B cell (primary cell): Measurements from ENCODE around the gene CDK10. TPM values are rescaled to one million over a fixed set of nuclear protein-coding genes. Genes with fewer than 3 reads are reported as not detected.

Experiments used
- ATAC-seq: fragments of 200-7000 bp; cut with Tn5 transposase; one replicate; pipeline ENCODE4 v1.10.0; 2021; ENCODE audit warnings: low read depth, mild to moderate bottlenecking, moderate number of reproducible peaks, moderate library complexity
- CTCF ChIA-PET: fragments of 350-600 bp; sonication (Branson Sonifier 250); formaldehyde crosslinking; loops from one replicate; lab custom pipeline; 2021; ENCODE audit warnings: antibody characterized with exemption, inconsistent platforms; lab: Charles Lee
- POLR2A ChIA-PET: fragments of 350-600 bp; sonication (Branson Sonifier 250); formaldehyde crosslinking; loops from one replicate; lab custom pipeline; 2021; ENCODE audit warnings: antibody characterized with exemption; lab: Charles Lee
- DNase-seq: peaks from one replicate; pipeline ENCODE4 v3.0.0; 2013
- H2AFZ ChIP-seq: 2 replicates; pipeline ENCODE4 v1.6.1; 2012; ENCODE audit warnings: mild to moderate bottlenecking, low read depth, low read length; ENCODE audit not compliant: insufficient read depth, poor library complexity, severe bottlenecking
- H3K27ac ChIP-seq, 2 donors: 1 replicate in 1 of 2; 2 replicates in 1 of 2; pipeline ENCODE4 v1.5.1; 2012 to 2013; ENCODE audit warnings: low read length in 2 of 2, mild to moderate bottlenecking in 2 of 2, moderate library complexity in 1 of 2
- H3K27me3 ChIP-seq, 4 experiments: fragments of 200-600 bp in 1 of 4; sonication (generic) in 1 of 4; replicated peaks in 1 of 4; 1 replicate in 2 of 4; 2 replicates in 2 of 4; pipeline versions ENCODE4 v1.6.1 to v1.7.0; 2013 to 2016; ENCODE audit warnings: low read length in 3 of 4, mild to moderate bottlenecking in 2 of 4, mixed read lengths in 1 of 4, moderate library complexity in 1 of 4; ENCODE audit not compliant: insufficient read depth in 4 of 4, control insufficient read depth in 3 of 4; ENCODE audit errors: control extremely low read depth in 1 of 4
- H3K36me3 ChIP-seq, 2 experiments: replicated peaks in 1 of 2; 1 replicate in 1 of 2; 2 replicates in 1 of 2; pipeline versions ENCODE4 v1.6.1 to v1.7.1; 2013; ENCODE audit warnings: low read length in 1 of 2; ENCODE audit not compliant: insufficient read depth in 2 of 2, control insufficient read depth in 1 of 2; ENCODE audit errors: control extremely low read depth in 1 of 2, extremely low read depth in 1 of 2
- H3K4me1 ChIP-seq, 2 donors: fragments of 200-600 bp in 1 of 2; sonication (generic) in 1 of 2; 1 replicate in 1 of 2; 2 replicates in 1 of 2; pipeline versions ENCODE4 v1.5.1 to v1.6.1; 2013 to 2017; ENCODE audit warnings: low read length in 2 of 2; ENCODE audit not compliant: control insufficient read depth in 2 of 2, insufficient read depth in 2 of 2
- H3K4me2 ChIP-seq: replicated peaks from 2 replicates; pipeline ENCODE3; 2012; ENCODE audit warnings: mild to moderate bottlenecking, low read depth, low read length; ENCODE audit not compliant: poor library complexity, severe bottlenecking
- H3K4me3 ChIP-seq, 5 experiments: fragments of 200-600 bp in 1 of 5; sonication (generic) in 1 of 5; 1 replicate in 3 of 5; 2 replicates in 2 of 5; pipeline versions ENCODE4 v1.5.1 to v1.7.0; 2011 to 2016; ENCODE audit warnings: low read length in 4 of 5, mild to moderate bottlenecking in 4 of 5, low read depth in 2 of 5, control low read depth in 1 of 5, moderate library complexity in 1 of 5; ENCODE audit not compliant: insufficient read depth in 1 of 5; ENCODE audit errors: control extremely low read depth in 1 of 5, extremely low read depth in 1 of 5
- H3K79me2 ChIP-seq: fragments of 200-600 bp; sonication (generic); one replicate; pipeline ENCODE4 v1.6.0; 2016; ENCODE audit warnings: low read length; ENCODE audit not compliant: control insufficient read depth, insufficient read depth
- H3K9ac ChIP-seq: fragments of 200-600 bp; sonication (generic); 2 replicates; pipeline ENCODE4 v1.6.1; 2017; ENCODE audit warnings: mild to moderate bottlenecking, low read length, moderate library complexity
- H3K9me3 ChIP-seq, 3 donors: one replicate each; pipeline versions ENCODE4 v1.6.1 to v1.7.1; 2013; ENCODE audit warnings: low read length in 2 of 3; ENCODE audit not compliant: control insufficient read depth in 2 of 3, insufficient read depth in 1 of 3; ENCODE audit errors: control extremely low read depth in 1 of 3
- H4K20me1 ChIP-seq: 2 replicates; pipeline ENCODE4 v1.6.0; 2012; ENCODE audit warnings: mild to moderate bottlenecking, low read length; ENCODE audit not compliant: insufficient read depth, control insufficient read depth, poor library complexity, severe bottlenecking
- H3K27ac Mint-ChIP-seq: one replicate; pipeline ENCODE4 v1.8.0; 2021; ENCODE audit warnings: mixed read lengths
- H3K27me3 Mint-ChIP-seq: one replicate; pipeline ENCODE4 v1.8.0; 2021; ENCODE audit warnings: mixed read lengths
- H3K4me1 Mint-ChIP-seq: one replicate; pipeline ENCODE4 v1.8.0; 2021; ENCODE audit warnings: mixed read lengths
- H3K4me3 Mint-ChIP-seq: one replicate; pipeline ENCODE4 v1.8.0; 2021; ENCODE audit warnings: mixed read lengths
- H3K9me3 Mint-ChIP-seq: one replicate; pipeline ENCODE4 v1.8.0; 2022; ENCODE audit warnings: mixed read lengths; ENCODE audit not compliant: insufficient read depth
- CTCF ChIP-seq: fragments of 200-600 bp; IDR thresholded peaks from one replicate; pipeline ENCODE4 v1.8.0; 2022; ENCODE audit warnings: antibody characterized with exemption, mild to moderate bottlenecking
- EZH2 ChIP-seq: IDR thresholded peaks from 2 replicates; pipeline ENCODE4 v1.6.1; 2012; ENCODE audit warnings: borderline replicate concordance, low read depth, mild to moderate bottlenecking, moderate library complexity, low read length; ENCODE audit not compliant: insufficient read depth, poor library complexity, severe bottlenecking
- WGBS: methylation state at CpG from one replicate; pipeline ENCODE4 v1.1.5; 2013; ENCODE audit warnings: missing lambda C conversion rate; ENCODE audit not compliant: insufficient coverage; 5-methylcytosine and 5-hydroxymethylcytosine counted together
- intact Hi-C: fragments of 100-400 bp; cut with micrococcal nuclease; formaldehyde crosslinking; loops from one replicate; pipeline ENCODE4 v1.10.0; 2022
- polyA plus RNA-seq: library from polyadenylated mRNA; depleted of rRNA; stranded (reverse); fragments of >200 nt; gene quantifications from 2 replicates; pipeline ENCODE4 v1.2.3, GENCODE V29; 2012
- total RNA-seq, 2 donors: library from RNA; stranded (reverse); fragments of 120-200 nt in 1 of 2; gene quantifications; 1 replicate in 1 of 2; 2 replicates in 1 of 2; pipeline versions ENCODE4 v1.2.3 to v1.2.4, GENCODE V29; 2013 to 2022

CDK10 gene
- total and polyA plus RNA-seq, 2 donors (not counting 1 experiment from before 2014, with no cell fraction given), result 114 to 145 TPM

DNA sequence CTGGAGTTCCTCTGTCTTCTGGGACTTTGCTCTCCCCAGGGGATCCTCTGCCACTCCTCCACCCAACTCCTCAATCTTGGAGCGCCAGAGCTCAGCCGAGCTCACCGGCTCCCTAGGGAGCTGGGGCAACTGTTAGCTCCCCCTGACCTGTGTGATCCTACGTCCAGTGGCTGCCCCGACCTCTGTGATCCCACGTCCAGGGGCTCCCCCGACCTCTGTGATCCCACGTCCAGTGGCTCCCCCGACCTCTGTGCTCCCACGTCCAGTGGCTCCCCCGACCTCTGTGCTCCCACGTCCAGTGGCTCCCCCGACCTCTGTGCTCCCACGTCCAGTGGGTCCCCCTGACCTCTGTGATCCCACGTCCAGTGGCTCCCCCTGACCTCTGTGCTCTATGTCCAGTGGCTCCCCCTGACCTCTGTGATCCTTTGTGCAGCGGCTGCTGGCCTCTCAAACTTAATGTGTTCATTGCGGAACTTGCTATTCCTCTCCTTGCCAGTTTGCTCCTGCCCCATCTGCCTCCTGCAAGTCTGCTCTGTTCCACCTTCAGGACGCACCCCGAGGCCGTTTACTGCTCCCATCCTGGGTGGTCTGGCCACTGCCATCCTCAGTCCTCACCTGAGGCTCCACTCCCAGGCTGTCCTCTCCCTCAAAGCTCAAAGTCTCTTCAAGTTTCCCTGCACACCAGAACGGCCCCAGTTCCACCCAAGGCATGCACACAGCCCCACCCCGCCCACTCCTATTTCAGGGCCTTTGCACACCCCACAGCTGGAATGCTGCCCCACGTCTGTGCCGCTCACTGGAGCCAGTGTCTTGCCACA, 31.4 kb downstream of the CDK10 start:
- Histone ChIP-seq H3K79me2 (peaks cover 26% of the 10 kb centered on the region), H3K27ac (no peak overlapping the region), H3K27me3 (no peaks in the 10 kb centered on the region), H3K4me2 (no peak overlapping the region), H2AFZ (no peak overlapping the region), H3K4me3 (no peak overlapping the region), H3K4me1 (peaks cover 10 to 16% of the 10 kb centered on the region in 2 donors), H4K20me1 (peaks cover 22% of the 10 kb centered on the region), H3K9me3 (peaks cover 0 to 3% (median 0%) of the 10 kb centered on the region in 3 donors), H3K9ac (no peak overlapping the region), H3K36me3 (peaks cover 0 to 3% of the 10 kb centered on the region in 2 experiments)
- H3K27me3 Mint-ChIP-seq, result no peaks in the 10 kb centered on the region
- no peak overlapping the region for H3K27ac Mint-ChIP-seq
- ATAC-seq (no peak), DNase-seq (no peak)
- H3K4me3 Mint-ChIP-seq, result no peak overlapping the region
- 92% methylated on average over 24 of the region's 24 CpGs for WGBS
- no peak for TF ChIP-seq EZH2
- no peak for TF ChIP-seq CTCF
- intact Hi-C loops, result no loop called here
- ChIA-PET POLR2A (interaction anchor here (0.7 kb wide), 1 partner anchor 1144 kb away, joined by 3 read pairs; no protein-coding TSS in a partner anchor), CTCF (interaction anchor here (0.9 kb wide), 1 partner anchor 12 kb away, joined by 4 read pairs; no protein-coding TSS in a partner anchor)
- no peaks in the 10 kb centered on the region for H3K9me3 Mint-ChIP-seq
- peaks cover 15% of the 10 kb centered on the region for H3K4me1 Mint-ChIP-seq

DNA sequence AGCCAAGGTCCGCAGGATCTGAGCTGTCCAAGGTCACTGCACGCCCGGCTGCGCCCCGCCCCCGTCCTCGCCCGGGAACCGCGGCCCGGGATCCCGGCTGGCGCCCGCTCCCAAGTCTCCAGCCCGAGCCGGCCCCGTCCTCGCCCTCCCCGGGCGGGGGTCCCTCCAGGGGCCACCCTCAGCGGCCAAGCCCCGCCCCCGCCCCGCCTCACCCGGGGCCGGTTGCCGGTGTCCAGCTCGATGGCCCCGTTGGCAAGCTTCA, 34.0 kb downstream of the CDK10 start:
- no peak for DNase-seq

More for the DNA sequence above, 34.0 kb downstream of the CDK10 start:
- peaks cover 27 to 34% of the 10 kb centered on the region in 2 donors for H3K4me1 ChIP-seq
- H3K4me3 ChIP-seq, result peak overlapping the region; percentile 53 to 97 (median 65)
- POLR2A ChIA-PET, result interaction anchor here (0.6 to 0.9 kb wide), 2 partner anchors 14 to 153 kb away, joined by 3 to 4 read pairs; partner anchors contain the start of gene TCF25
- peaks cover 26% of the 10 kb centered on the region for H3K4me1 Mint-ChIP-seq
- H3K4me3 Mint-ChIP-seq, result peak overlapping the region; percentile 81
- intact Hi-C loops, result loop anchor here (5.0 kb wide), 1 partner anchor 33 kb away; the partner anchor contains the start of gene CDK10
- ATAC-seq, result peak; percentile 5
- peaks cover 48% of the 10 kb centered on the region for H4K20me1 ChIP-seq
- peak overlapping the region; percentile 76 for H2AFZ ChIP-seq
- H3K27ac Mint-ChIP-seq, result peak overlapping the region; percentile 83
- H3K27ac ChIP-seq, result peak overlapping the region in 1 of 2 donors; percentile 92
- H3K36me3 ChIP-seq, result peaks cover 0 to 26% of the 10 kb centered on the region in 2 experiments
- H3K9me3 Mint-ChIP-seq, result no peaks in the 10 kb centered on the region
- H3K27me3 Mint-ChIP-seq, result no peaks in the 10 kb centered on the region
- H3K9ac ChIP-seq, result peak overlapping the region; percentile 86
- CTCF ChIA-PET, result interaction anchor here (1.2 to 1.5 kb wide), 3 partner anchors 15 to 140 kb away, joined by 4 to 7 read pairs (median 4); no protein-coding TSS in a partner anchor
- TF ChIP-seq EZH2, result no peak
- TF ChIP-seq CTCF, result no peak
- under 1% methylated on average over 29 of the region's 29 CpGs for WGBS
- H3K4me2 ChIP-seq, result peak overlapping the region; percentile 100
- H3K27me3 ChIP-seq, result no peaks in the 10 kb centered on the region
- peaks cover 51% of the 10 kb centered on the region for H3K79me2 ChIP-seq
- peaks cover 0 to 3% (median 0%) of the 10 kb centered on the region in 3 donors for H3K9me3 ChIP-seq
